Lower lobe of right lung (tissue), 2 donors: ENCODE data around the gene CEP131. TPM values are rescaled to one million over a fixed set of nuclear protein-coding genes. Genes with fewer than 3 reads are reported as not detected.

Experiments used
- ATAC-seq, 2 donors: fragments of 200-7000 bp; cut with Tn5 transposase; one replicate each; pipeline ENCODE4 v1.9.1; 2020 to 2022; ENCODE audit warnings: mild to moderate bottlenecking in 2 of 2, moderate library complexity in 2 of 2
- DNase-seq: peaks from one replicate; pipeline ENCODE4 v3.0.0-alpha.2; 2020
- H3K27ac ChIP-seq: fragments of 200-600 bp; one replicate; pipeline ENCODE4 v1.8.0; 2022
- H3K27me3 ChIP-seq: fragments of 200-600 bp; one replicate; pipeline ENCODE4 v1.8.0; 2022; ENCODE audit warnings: low read depth
- H3K36me3 ChIP-seq: fragments of 200-600 bp; one replicate; pipeline ENCODE4 v1.8.0; 2022; ENCODE audit warnings: mild to moderate bottlenecking
- H3K4me1 ChIP-seq: fragments of 200-600 bp; one replicate; pipeline ENCODE4 v1.8.0; 2022
- H3K4me3 ChIP-seq: fragments of 200-600 bp; one replicate; pipeline ENCODE4 v1.8.0; 2022; ENCODE audit warnings: mild to moderate bottlenecking
- H3K9me3 ChIP-seq: fragments of 200-600 bp; one replicate; pipeline ENCODE4 v1.8.0; 2022
- CTCF ChIP-seq: fragments of 200-600 bp; IDR thresholded peaks from one replicate; pipeline ENCODE4 v1.8.0; 2022; ENCODE audit warnings: antibody characterized with exemption, mild to moderate bottlenecking
- intact Hi-C: fragments of 100-400 bp; cut with DNase I; formaldehyde crosslinking; loops from one replicate; pipeline ENCODE4 v1.11.0; 2022
- total RNA-seq: library from RNA; stranded (reverse); fragmentation: NEBNext Ultra II Directional; extraction: Animal tissue kit (Norgen Biotek cat#: 25700); gene quantifications from one replicate; pipeline ENCODE4 v1.2.1, GENCODE V29; 2021
- donor health status: DM: no; HTN: yes; CAD: no; lungs with severe emphysema.

The CEP131 gene
- total RNA-seq, 1 donor from 2014 or later: 8.3 TPM

GRCh38 chr17:81183316-81183715, 39.4 kb downstream of the CEP131 start:
- Histone ChIP-seq H3K27ac (no peak overlapping the region), H3K9me3 (no peaks in the 10 kb centered on the region), H3K4me1 (no peaks in the 10 kb centered on the region), H3K36me3 (no peaks in the 10 kb centered on the region), H3K27me3 (peaks cover 5% of the 10 kb centered on the region), H3K4me3 (no peak overlapping the region)
- ATAC-seq: no peak
- TF ChIP-seq CTCF: no peak
- no peak for DNase-seq
- intact Hi-C loops: no loop called here

- intact Hi-C loops: no loop called here
Observed at GRCh38 chr17:81182596-81182995, 40.2 kb downstream of the CEP131 start.

GRCh38 chr17:81181811-81182185, 41.0 kb downstream of the CEP131 start:
- Histone ChIP-seq H3K27ac (no peak overlapping the region), H3K36me3 (no peaks in the 10 kb centered on the region), H3K4me3 (no peak overlapping the region), H3K27me3 (peaks cover 5% of the 10 kb centered on the region), H3K9me3 (no peaks in the 10 kb centered on the region), H3K4me1 (no peaks in the 10 kb centered on the region)
- intact Hi-C loops: no loop called here
- ATAC-seq (no peak), DNase-seq (no peak)
- TF ChIP-seq CTCF: no peak

More at GRCh38 chr17:81182596-81182995, 40.2 kb downstream of the CEP131 start:
- Histone ChIP-seq H3K4me3 (no peak overlapping the region), H3K4me1 (no peaks in the 10 kb centered on the region), H3K27ac (no peak overlapping the region), H3K27me3 (peaks cover 5% of the 10 kb centered on the region), H3K36me3 (no peaks in the 10 kb centered on the region), H3K9me3 (no peaks in the 10 kb centered on the region)
- ATAC-seq (no peak), DNase-seq (no peak)
- TF ChIP-seq CTCF: no peak

- TF ChIP-seq CTCF: no peak
- intact Hi-C loops: no loop called here
- DNase-seq (no peak), ATAC-seq (no peak)
- no peaks in the 10 kb centered on the region for H3K4me1 ChIP-seq
- H3K27me3 ChIP-seq: peaks cover 5% of the 10 kb centered on the region
- no peaks in the 10 kb centered on the region for H3K9me3 ChIP-seq
- H3K27ac ChIP-seq: no peak overlapping the region
- H3K36me3 ChIP-seq: no peaks in the 10 kb centered on the region
- no peak overlapping the region for H3K4me3 ChIP-seq
Observed at GRCh38 chr17:81180836-81181810, 41.6 kb downstream of the CEP131 start.

- Histone ChIP-seq H3K9me3 (no peaks in the 10 kb centered on the region), H3K27ac (no peak overlapping the region), H3K27me3 (peaks cover 5% of the 10 kb centered on the region), H3K4me1 (no peaks in the 10 kb centered on the region), H3K36me3 (no peaks in the 10 kb centered on the region), H3K4me3 (no peak overlapping the region)
- no peak for ATAC-seq
- TF ChIP-seq CTCF: no peak
- no peak for DNase-seq
- intact Hi-C loops: no loop called here
Observed at GRCh38 chr17:81179861-81180260, 42.9 kb downstream of the CEP131 start.
